ENCODE measurements around the gene TCF3. TPM values are rescaled to one million over a fixed set of nuclear protein-coding genes. Genes with fewer than 3 reads are reported as not detected.

TCF3 gene
- total RNA-seq, 1 experiment from 2014 or later: 304 TPM

DNA sequence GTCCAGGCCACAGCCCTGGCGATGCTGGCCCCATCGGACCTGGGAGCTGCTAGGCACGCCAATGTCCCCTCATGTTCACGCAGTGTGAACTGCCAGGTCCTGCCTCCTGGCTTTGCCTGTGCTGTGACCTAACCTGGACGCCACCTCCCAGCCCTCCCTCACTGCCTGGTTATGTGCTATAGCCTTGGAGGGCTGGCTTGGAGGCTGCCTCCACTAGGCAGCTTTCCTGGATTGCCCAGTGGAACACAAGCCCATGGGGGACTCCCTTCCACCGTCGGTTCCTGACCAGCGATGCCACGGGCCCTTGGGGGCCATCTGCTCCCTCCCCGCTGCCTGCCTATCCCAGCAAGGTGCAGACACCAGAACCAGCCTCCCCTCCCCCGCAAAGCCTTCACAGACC, 31.9 kb downstream of the TCF3 start:
- Histone ChIP-seq H2AK5ac (ENCODE audit: insufficient read length, low read length) (no peak overlapping the region), H2BK5ac (ENCODE audit: insufficient read length, low read length) (no peak overlapping the region), H3K27me3 (ENCODE audit: insufficient read depth, low read length) (no peaks in the 10 kb centered on the region), H2BK12ac (ENCODE audit: insufficient read length, low read depth, low read length) (no peak overlapping the region), H4K5ac (ENCODE audit: insufficient read length, low read depth, low read length) (no peak overlapping the region), H3K9ac (ENCODE audit: extremely low read depth, insufficient read length, low read length) (no peak overlapping the region), H2BK15ac (ENCODE audit: low read depth, low read length) (no peak overlapping the region), H2AFZ (ENCODE audit: low read length) (no peak overlapping the region), H3K14ac (ENCODE audit: insufficient read depth, low read length) (no peak overlapping the region), H3K56ac (ENCODE audit: insufficient read length, low read depth, low read length) (no peak overlapping the region), H4K8ac (replicated peaks; ENCODE audit: insufficient read length, low read depth, low read length) (no peak overlapping the region), H3K23ac (ENCODE audit: insufficient read length, low read depth, low read length) (no peak overlapping the region), H3K4me1 (ENCODE audit: insufficient read depth, low read length) (no peaks in the 10 kb centered on the region), H2BK120ac (ENCODE audit: low read depth, low read length, poor library complexity, severe bottlenecking) (no peak overlapping the region), H3K79me1 (ENCODE audit: insufficient read depth, low read depth, low read length, poor library complexity, severe bottlenecking) (peaks cover 4% of the 10 kb centered on the region), H4K20me1 (ENCODE audit: control insufficient read depth, insufficient read depth, insufficient read length) (no peaks in the 10 kb centered on the region), H3K79me2 (ENCODE audit: insufficient read depth, low read length) (no peaks in the 10 kb centered on the region), H2BK20ac (ENCODE audit: low read depth, low read length, poor library complexity, severe bottlenecking) (no peak overlapping the region), H3K4ac (ENCODE audit: low read depth, low read length) (no peak overlapping the region), H4K91ac (ENCODE audit: insufficient read length, low read depth, low read length) (no peak overlapping the region), H3K18ac (ENCODE audit: insufficient read length, low read depth, low read length) (no peak overlapping the region), H3K9me3 (ENCODE audit: control insufficient read depth, low read depth, low read length) (no peaks in the 10 kb centered on the region), H3K27ac (ENCODE audit: insufficient read length, low read depth, low read length) (no peak overlapping the region), H3T11ph (ENCODE audit: low read length) (no peak overlapping the region), H3K23me2 (ENCODE audit: insufficient read length, low read depth, low read length, poor library complexity, severe bottlenecking) (no peaks in the 10 kb centered on the region), H3K4me2 (ENCODE audit: insufficient read depth, insufficient read length, low read length) (no peak overlapping the region)
- H3K4me1 Mint-ChIP-seq: peaks cover 5 to 19% of the 10 kb centered on the region in 2 experiments
- peaks cover 39 to 74% (median 73%) of the 10 kb centered on the region in 3 experiments; a peak in 6 of 7 replicates for H3K36me3 Mint-ChIP-seq (ENCODE audit: insufficient read depth in 1 of 3, low read depth in 3 of 3)
- no CpG with 5 or more reads among the region's 11 CpGs for WGBS (ENCODE audit: extremely low coverage, insufficient read length, low lambda C conversion rate)
- no peak for DNase-seq
- H3K27me3 Mint-ChIP-seq (ENCODE audit: low read depth): no peaks in the 10 kb centered on the region
- H3K4me3 Mint-ChIP-seq: no peak overlapping the region
- no peaks in the 10 kb centered on the region for H3K9me3 Mint-ChIP-seq
- no peak overlapping the region; a peak in 1 of 7 replicates for H3K27ac Mint-ChIP-seq
- TF ChIP-seq, protein P1, sequence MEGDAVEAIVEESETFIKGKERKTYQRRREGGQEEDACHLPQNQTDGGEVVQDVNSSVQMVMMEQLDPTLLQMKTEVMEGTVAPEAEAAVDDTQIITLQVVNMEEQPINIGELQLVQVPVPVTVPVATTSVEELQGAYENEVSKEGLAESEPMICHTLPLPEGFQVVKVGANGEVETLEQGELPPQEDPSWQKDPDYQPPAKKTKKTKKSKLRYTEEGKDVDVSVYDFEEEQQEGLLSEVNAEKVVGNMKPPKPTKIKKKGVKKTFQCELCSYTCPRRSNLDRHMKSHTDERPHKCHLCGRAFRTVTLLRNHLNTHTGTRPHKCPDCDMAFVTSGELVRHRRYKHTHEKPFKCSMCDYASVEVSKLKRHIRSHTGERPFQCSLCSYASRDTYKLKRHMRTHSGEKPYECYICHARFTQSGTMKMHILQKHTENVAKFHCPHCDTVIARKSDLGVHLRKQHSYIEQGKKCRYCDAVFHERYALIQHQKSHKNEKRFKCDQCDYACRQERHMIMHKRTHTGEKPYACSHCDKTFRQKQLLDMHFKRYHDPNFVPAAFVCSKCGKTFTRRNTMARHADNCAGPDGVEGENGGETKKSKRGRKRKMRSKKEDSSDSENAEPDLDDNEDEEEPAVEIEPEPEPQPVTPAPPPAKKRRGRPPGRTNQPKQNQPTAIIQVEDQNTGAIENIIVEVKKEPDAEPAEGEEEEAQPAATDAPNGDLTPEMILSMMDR (conservative IDR thresholded peaks at IDR 0.05): no peak

All from H9 (cell line).